GM12892 (cell line): ENCODE results near the gene SP5.
"Not testable (repeated sequence)": the region's sequence is repeated elsewhere in the genome, so short reads cannot be mapped to it uniquely, and the experiment has no call there.

Experiments used
- DNase-seq: peaks from one replicate; pipeline ENCODE4 v3.0.0; 2011; ENCODE audit not compliant: insufficient read length
- FAIRE-seq: peaks from 2 replicates; lab custom pipeline; 2011; peaks lifted over from hg19 to GRCh38; lab: Jason Lieb, UNC
- POLR2A ChIP-seq: IDR thresholded peaks from 2 replicates; pipeline ENCODE4 v1.6.1; 2011; ENCODE audit warnings: low read depth, low read length, control low read depth
- POLR2AphosphoS5 ChIP-seq: IDR thresholded peaks from 2 replicates; pipeline ENCODE4 v1.6.1; 2011; ENCODE audit warnings: low read depth, low read length, control low read depth
- TAF1 ChIP-seq: IDR thresholded peaks from 2 replicates; pipeline ENCODE4 v1.6.1; 2011; ENCODE audit warnings: low read depth, mild to moderate bottlenecking, control low read depth, low read length, borderline replicate concordance

Gene SP5

GRCh38 chr2:170744248-170745002 lies 29.3 kb downstream of the SP5 start:
- TF ChIP-seq POLR2A = no peak
- no peak for TF ChIP-seq POLR2AphosphoS5
- no peak for TF ChIP-seq TAF1
- no peak for FAIRE-seq
- no peak for DNase-seq

DNA sequence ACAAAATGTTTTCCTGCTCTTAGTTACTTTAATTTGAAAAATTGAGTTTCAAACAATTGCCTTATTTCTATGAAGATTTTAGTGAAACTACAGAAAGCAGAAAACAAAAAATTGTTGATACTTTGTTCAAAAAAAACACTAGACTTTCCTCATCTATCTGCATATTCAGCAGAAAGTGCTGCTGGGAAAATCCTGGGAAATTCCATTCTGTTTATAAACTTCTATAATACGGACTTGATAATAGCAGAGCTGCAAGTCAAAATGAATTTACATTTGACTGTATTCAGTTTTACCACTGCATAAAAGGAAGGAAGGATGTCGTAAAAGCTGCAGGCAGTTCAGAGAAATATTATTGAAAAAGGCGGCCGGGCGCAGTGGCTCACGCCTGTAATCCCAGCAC lies 30.2 kb downstream of the SP5 start:
- DNase-seq (no peak), FAIRE-seq (no peak)
- TF ChIP-seq POLR2AphosphoS5 (no peak), TAF1 (no peak), POLR2A (no peak)

DNA sequence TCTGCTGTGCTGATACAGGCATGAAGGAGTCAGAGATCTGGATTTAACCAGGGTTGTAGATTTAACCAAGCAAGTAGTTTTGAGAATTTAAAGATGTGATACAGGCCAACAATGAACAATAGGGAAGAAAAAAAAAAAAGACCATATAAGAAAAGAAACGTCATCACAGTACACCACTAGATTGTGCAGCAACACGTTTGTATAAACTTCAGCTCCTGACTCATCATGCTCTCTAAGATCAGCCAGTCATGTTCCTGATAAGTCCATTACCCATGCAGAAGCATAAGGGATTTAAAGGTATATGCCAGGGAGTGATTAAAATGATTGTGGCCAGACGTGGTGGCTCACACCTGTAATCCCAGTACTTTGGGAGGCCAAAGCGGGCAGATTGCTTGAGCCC lies 32.8 kb downstream of the SP5 start:
- DNase-seq (no peak), FAIRE-seq (no peak)
- TF ChIP-seq POLR2A (no peak), TAF1 (no peak), POLR2AphosphoS5 (no peak)

- not testable (repeated sequence) for DNase-seq, FAIRE-seq
Measured at GRCh38 chr2:170751555-170751954, 36.4 kb downstream of the SP5 start.

GRCh38 chr2:170761572-170761971 lies 46.4 kb downstream of the SP5 start:
- FAIRE-seq = no peak
- DNase-seq = no peak
- no peak for TF ChIP-seq POLR2AphosphoS5
- no peak for TF ChIP-seq POLR2A
- TF ChIP-seq TAF1 = no peak

DNA sequence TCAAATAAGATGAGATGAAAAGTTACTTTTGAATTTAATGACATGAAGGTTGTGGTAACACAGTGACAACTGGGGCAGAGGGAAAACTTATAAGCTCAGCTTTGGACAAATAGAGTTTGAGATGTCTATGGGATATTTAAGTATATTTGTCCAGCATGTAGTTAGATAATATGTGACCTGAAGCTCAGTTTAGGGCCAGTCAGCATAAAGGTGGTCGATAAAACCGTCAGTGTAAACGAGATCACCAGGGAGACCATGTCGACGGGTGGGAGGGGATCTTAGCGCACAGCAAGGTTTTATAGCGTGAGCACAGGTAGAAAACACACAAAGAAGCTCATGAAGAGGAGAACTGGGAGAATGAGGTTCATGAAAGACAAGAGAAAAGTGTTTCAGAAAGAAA lies 47.6 kb downstream of the SP5 start:
- no peak for TF ChIP-seq POLR2AphosphoS5
- no peak for TF ChIP-seq TAF1
- no peak for TF ChIP-seq POLR2A
- FAIRE-seq (no peak), DNase-seq (no peak)

DNA sequence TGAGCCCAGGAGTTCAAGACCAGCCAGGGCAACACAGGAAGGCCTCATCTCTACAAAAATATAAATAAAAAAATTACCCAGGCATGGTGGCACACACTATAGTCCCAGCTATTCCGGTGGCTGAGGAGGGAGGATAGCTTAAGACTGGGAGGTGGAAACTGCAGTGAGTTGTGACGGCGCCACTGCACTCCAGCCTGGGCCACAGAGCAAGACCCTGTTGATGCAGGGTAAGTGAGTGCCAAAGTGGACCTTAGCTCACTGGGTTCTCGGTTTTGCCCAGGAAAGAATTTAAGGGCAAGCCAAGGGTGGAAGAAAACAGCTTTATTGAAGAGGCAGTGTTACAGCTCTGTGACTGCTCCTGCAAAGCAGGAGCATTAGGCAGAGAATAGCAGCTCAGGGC lies 48.1 kb downstream of the SP5 start:
- FAIRE-seq (no peak), DNase-seq (no peak)
- TF ChIP-seq POLR2A (no peak), POLR2AphosphoS5 (no peak), TAF1 (no peak)

DNA sequence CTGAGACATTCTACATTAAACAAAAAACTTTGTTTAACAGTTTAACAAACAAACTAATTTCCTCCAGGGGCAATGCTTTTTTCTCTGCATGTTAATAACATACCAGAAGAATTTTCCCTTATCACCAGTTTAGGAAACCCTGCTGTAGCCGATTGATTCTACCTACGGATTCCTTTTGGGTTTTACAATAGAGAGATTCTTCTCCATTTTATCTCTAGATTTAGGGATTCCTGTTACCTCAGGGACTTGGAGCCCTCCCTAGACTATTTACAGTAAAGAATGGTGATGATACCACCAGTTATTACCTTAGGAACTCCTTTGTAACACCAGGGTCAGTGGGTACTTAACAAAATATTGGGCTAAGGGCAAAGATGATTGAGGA lies 49.7 kb downstream of the SP5 start:
- FAIRE-seq (no peak), DNase-seq (no peak)
- TF ChIP-seq TAF1 = no peak
- TF ChIP-seq POLR2A = no peak
- no peak for TF ChIP-seq POLR2AphosphoS5

DNA sequence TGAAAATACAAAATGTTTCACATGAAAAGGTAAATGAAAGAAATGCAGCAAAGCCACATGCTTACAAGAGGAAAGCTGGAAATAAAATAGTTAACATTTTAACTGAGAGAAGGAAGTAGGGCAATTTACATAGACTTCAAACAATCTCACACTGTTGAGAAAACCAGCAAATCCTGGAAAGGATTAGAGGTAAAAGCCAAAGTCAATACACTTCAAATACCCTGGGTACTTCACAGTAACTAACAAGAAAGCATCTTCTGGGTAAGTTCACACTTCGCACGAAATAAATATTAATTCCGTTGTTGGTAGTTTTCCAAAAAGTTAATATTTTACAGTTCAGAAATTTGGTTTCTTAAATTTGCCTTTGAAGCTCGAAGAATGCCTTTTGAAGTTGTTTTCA lies 51.6 kb downstream of the SP5 start:
- FAIRE-seq (no peak), DNase-seq (no peak)
- TF ChIP-seq POLR2AphosphoS5 = no peak
- no peak for TF ChIP-seq TAF1
- TF ChIP-seq POLR2A = no peak
